H1 (cell line): ENCODE results near the gene CRKL. TPM values are rescaled to one million over a fixed set of nuclear protein-coding genes. Genes with fewer than 3 reads are reported as not detected.

Source experiments
- ASH2L ChIP-seq: fragments of 200-600, 300-600 bp; sonication (generic); IDR thresholded peaks from one replicate; pipeline ENCODE4 v1.7.1; 2017; ENCODE audit warnings: low read length
- CHD1 ChIP-seq: IDR thresholded peaks from 2 replicates; pipeline ENCODE4 v1.6.1; 2012; ENCODE audit warnings: low read depth, low read length, improper control_type of control experiment
- GABPA ChIP-seq: IDR thresholded peaks from 2 replicates; pipeline ENCODE4 v1.6.1; 2011; ENCODE audit warnings: mild to moderate bottlenecking, low read length, moderate library complexity, borderline replicate concordance; ENCODE audit not compliant: insufficient read depth
- NANOG ChIP-seq: IDR thresholded peaks from 2 replicates; pipeline ENCODE4 v1.6.1; 2011; ENCODE audit warnings: low read length, low read depth, mild to moderate bottlenecking, inconsistent platforms; ENCODE audit not compliant: insufficient read depth, poor library complexity, severe bottlenecking
- RXRA ChIP-seq: IDR thresholded peaks from 2 replicates; pipeline ENCODE4 v1.6.1; 2011; ENCODE audit warnings: low read depth, mild to moderate bottlenecking, low read length, moderate library complexity; ENCODE audit not compliant: insufficient read depth
- polyA plus RNA-seq, 7 experiments: library from polyadenylated mRNA; depleted of rRNA in 3 of 7; stranded (reverse) in 5 of 7; unstranded in 2 of 7; fragments of >200 nt in 5 of 7; fragments of 200-250 nt in 2 of 7; gene quantifications; 1 replicate in 5 of 7; 2 replicates in 1 of 7; 4 replicates in 1 of 7; pipeline versions ENCODE4 v1.2.1 to v1.2.3, GENCODE V29; 2011 to 2013; ENCODE audit warnings: missing spikeins in 2 of 7, mixed read lengths in 2 of 7
- total RNA-seq: library from RNA; stranded (reverse); fragmentation: NEBNext Ultra II Directional; extraction: Animal tissue kit (Norgen Biotek cat#: 25700); gene quantifications from 2 replicates; pipeline ENCODE4 v1.2.1, GENCODE V29; 2021
- TF ChIP-seq, protein P1 (sequence below): IDR thresholded peaks from 2 replicates; pipeline ENCODE4 v1.6.1; 2012; ENCODE audit warnings: inconsistent platforms

Gene CRKL
- total and polyA plus RNA-seq, 2 of the 8 experiments (the other 6 are each of a cell fraction or from before 2014, with no cell fraction given): 34.5 to 94.5 TPM

DNA sequence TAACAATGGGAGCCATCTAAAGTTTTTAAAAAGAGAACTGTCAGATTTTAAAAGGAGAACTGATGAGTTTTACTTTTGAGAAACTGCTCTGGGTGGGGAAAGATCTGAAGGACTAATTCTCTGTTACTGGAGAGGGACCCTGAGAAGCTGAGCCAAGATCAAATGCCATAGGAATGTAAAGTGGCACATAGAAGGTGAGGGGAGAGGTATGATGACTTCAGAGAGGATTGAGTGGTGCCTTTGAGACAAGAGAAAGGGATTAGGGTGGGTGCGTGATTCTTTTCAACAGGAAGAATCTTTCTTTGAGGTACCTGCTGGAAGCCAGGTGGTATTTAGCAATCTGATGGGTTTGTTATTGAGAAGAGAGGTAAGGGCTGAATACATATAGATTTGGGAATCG lies 9.0 kb downstream of the CRKL start (continued):
- no peak for TF ChIP-seq GABPA
- no peak for TF ChIP-seq CHD1
- no peak for TF ChIP-seq NANOG
- TF ChIP-seq, protein P1, sequence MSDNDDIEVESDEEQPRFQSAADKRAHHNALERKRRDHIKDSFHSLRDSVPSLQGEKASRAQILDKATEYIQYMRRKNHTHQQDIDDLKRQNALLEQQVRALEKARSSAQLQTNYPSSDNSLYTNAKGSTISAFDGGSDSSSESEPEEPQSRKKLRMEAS: no peak
- no peak for TF ChIP-seq RXRA
- no peak for TF ChIP-seq ASH2L
- TF ChIP-seq, all 59 proteins: peak for 0
